Ovary (tissue), 3 donors: ENCODE results near the gene GNB1.

Source experiments
- EP300 ChIP-seq: sonication (generic); formaldehyde crosslinking; IDR thresholded peaks from one replicate; pipeline ENCODE4 v1.6.1; 2017; ENCODE audit warnings: antibody characterized with exemption
- POLR2A ChIP-seq: fragments of 450-650 bp; IDR thresholded peaks from one replicate; pipeline ENCODE4 v1.6.1; 2017; ENCODE audit warnings: antibody characterized with exemption, mild to moderate bottlenecking, moderate library complexity
- TF ChIP-seq, protein P1 (sequence below), 3 donors: fragments of 450-650 bp in 2 of 3; fragments of 200-600 bp in 1 of 3; IDR thresholded peaks; one replicate each; pipeline versions ENCODE4 v1.5.1 to v1.8.0; 2016 to 2022; ENCODE audit warnings: antibody characterized with exemption in 3 of 3, mild to moderate bottlenecking in 1 of 3
- donor health status: DM: no; HTN: no; CAD: no.

DNA sequence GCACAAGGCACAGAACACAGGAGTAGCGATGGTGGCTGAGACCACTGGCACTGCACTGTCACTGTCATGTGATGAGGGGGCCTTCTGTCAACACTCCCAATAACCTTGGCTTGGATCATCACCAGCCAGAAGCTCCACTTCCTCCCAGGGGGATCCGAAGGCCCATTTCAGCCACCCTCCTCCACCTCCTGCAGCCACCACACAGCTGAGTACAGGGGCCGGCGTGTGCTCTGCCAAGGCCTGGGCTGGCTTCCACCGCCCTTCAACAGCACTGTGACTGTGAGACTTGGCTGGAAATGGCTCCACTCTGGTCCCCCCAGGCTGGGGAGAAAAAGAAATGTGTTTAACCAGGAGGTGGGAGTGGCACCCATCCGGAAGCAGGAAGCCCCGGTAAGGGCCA, 102.8 kb downstream of the GNB1 start:
- TF ChIP-seq EP300, result no peak
- TF ChIP-seq, protein P1, sequence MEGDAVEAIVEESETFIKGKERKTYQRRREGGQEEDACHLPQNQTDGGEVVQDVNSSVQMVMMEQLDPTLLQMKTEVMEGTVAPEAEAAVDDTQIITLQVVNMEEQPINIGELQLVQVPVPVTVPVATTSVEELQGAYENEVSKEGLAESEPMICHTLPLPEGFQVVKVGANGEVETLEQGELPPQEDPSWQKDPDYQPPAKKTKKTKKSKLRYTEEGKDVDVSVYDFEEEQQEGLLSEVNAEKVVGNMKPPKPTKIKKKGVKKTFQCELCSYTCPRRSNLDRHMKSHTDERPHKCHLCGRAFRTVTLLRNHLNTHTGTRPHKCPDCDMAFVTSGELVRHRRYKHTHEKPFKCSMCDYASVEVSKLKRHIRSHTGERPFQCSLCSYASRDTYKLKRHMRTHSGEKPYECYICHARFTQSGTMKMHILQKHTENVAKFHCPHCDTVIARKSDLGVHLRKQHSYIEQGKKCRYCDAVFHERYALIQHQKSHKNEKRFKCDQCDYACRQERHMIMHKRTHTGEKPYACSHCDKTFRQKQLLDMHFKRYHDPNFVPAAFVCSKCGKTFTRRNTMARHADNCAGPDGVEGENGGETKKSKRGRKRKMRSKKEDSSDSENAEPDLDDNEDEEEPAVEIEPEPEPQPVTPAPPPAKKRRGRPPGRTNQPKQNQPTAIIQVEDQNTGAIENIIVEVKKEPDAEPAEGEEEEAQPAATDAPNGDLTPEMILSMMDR (IDR thresholded peaks at IDR 0.05), result no peak
- no peak for TF ChIP-seq POLR2A
